Measurements from ENCODE around the gene SEMA3A. TPM values are rescaled to one million over a fixed set of nuclear protein-coding genes. Genes with fewer than 3 reads are reported as not detected.
A peak's percentile ranks its signal among the peaks of the same experiment; 100 is the strongest.

The SEMA3A gene
- total RNA-seq, 1 experiment from 2014 or later, result 7.2 TPM

GRCh38 chr7:83934118-83934734 is 260.4 kb downstream of the SEMA3A start:
- peak; percentile 29 for DNase-seq (ENCODE audit: low spot score)

DNA sequence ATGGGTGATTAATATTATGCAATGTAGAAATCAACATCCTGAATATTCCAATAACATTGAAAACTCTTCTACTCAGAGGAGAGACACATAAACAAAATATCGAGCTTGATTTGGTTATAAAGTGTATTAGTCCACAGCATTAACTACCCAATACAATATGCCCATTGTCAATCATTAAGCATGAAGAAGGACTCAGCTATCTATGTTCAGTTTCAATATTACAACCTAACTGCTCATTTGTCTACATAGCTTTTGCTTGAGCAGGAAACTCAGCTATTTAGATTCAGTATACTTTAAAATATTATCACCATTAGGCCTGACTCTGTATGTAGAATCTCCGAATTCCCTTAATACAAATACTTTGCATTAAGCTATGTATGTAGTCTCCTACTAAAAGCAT is 262.6 kb downstream of the SEMA3A start:
- DNase-seq (ENCODE audit: low spot score), result no peak

GRCh38 chr7:83930262-83930661 is 264.3 kb downstream of the SEMA3A start:
- no peak for DNase-seq (ENCODE audit: low spot score)

- no peak for DNase-seq (ENCODE audit: low spot score)
These were observed 268.7 kb downstream of the SEMA3A start for GRCh38 chr7:83925860-83926259.

- no peak for DNase-seq (ENCODE audit: low spot score)
These were observed 272.5 kb downstream of the SEMA3A start for GRCh38 chr7:83921941-83922607.

- DNase-seq (ENCODE audit: low spot score), result no peak
These were observed 273.2 kb downstream of the SEMA3A start for GRCh38 chr7:83921271-83921940.

GRCh38 chr7:83918142-83918541 is 276.4 kb downstream of the SEMA3A start:
- DNase-seq (ENCODE audit: low spot score), result no peak

- DNase-seq (ENCODE audit: low spot score), result no peak
These were observed 281.4 kb downstream of the SEMA3A start for GRCh38 chr7:83913174-83913573.

DNA sequence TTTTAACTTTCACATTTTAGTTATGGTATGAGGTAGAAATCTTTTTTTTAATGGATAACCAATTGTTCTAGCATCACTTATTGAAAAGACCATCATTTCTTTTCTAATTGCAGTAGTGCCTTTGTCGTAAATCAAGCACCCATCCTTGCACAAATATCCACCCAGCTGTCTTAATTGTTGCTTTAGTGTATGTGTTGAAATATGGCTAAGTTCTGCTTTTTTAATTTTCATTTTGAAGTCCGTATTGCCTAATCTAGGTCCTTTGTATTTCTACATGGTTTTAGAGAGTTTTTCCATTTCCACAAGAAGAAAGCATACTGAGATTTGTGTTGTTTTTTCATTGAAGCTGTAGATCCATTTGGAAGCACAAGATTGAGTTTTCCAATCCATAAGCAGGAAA is 286.1 kb downstream of the SEMA3A start:
- DNase-seq (ENCODE audit: low spot score), result no peak
